Neural crest cell (in vitro differentiated cells): ENCODE measurements around the gene AFAP1L2. TPM values are rescaled to one million over a fixed set of nuclear protein-coding genes. Genes with fewer than 3 reads are reported as not detected.

Source experiments
- DNase-seq: peaks from one replicate; pipeline ENCODE4 v3.0.0; 2021; ENCODE audit warnings: low read depth, mixed read lengths, low spot score
- H3K27ac Mint-ChIP-seq: one replicate; pipeline ENCODE4 v1.8.0; 2021; ENCODE audit warnings: mild to moderate bottlenecking, mixed read lengths; ENCODE audit not compliant: unreplicated experiment
- H3K27me3 Mint-ChIP-seq: 2 replicates; pipeline ENCODE4 v1.8.0; 2021; ENCODE audit warnings: low read depth, mild to moderate bottlenecking, mixed read lengths
- H3K36me3 Mint-ChIP-seq: 2 replicates; pipeline ENCODE4 v1.8.0; 2021; ENCODE audit warnings: low read depth, mild to moderate bottlenecking, mixed read lengths
- H3K4me1 Mint-ChIP-seq: 2 replicates; pipeline ENCODE4 v1.8.0; 2021; ENCODE audit warnings: mixed read lengths
- H3K4me3 Mint-ChIP-seq: one replicate; pipeline ENCODE4 v1.8.0; 2021; ENCODE audit warnings: mild to moderate bottlenecking, mixed read lengths
- H3K9me3 Mint-ChIP-seq: 2 replicates; pipeline ENCODE4 v1.8.0; 2021; ENCODE audit warnings: mixed read lengths
- total RNA-seq: library from RNA; stranded (reverse); gene quantifications from 2 replicates; pipeline ENCODE4 v1.2.1, GENCODE V29; 2021
- TF ChIP-seq, protein P1 (sequence below): fragments of 200-600 bp; sonication (generic); conservative IDR thresholded peaks from 2 replicates; pipeline ENCODE4 v1.5.0; 2021; ENCODE audit warnings: antibody characterized with exemption, mild to moderate bottlenecking

AFAP1L2 gene
- total RNA-seq, 1 donor from 2014 or later, result 72.1 TPM

DNA sequence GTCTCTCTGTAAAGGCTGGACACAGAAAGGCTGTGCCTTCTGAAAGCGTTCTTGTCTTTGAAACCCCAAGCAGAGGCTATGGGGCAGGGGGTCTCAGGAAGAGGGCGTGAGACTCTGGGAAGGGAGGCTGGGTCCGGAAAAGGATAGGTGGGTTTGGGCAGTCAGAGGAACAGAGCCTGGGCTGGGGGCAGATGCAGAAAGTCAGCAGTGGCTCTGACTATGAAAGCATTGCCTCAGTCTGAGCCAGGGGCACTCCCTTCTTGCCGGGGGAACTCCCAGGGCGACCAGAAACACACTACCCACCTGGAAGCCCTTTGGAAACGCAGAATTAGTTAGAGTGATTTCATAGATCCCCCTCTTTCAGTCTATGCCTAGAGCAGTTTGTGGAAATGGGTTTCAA, 93.3 kb downstream of the AFAP1L2 start:
- Mint-ChIP-seq H3K4me1 (peaks cover 54% of the 10 kb centered on the region), H3K9me3 (no peaks in the 10 kb centered on the region), H3K27me3 (peaks cover 3% of the 10 kb centered on the region)

DNA sequence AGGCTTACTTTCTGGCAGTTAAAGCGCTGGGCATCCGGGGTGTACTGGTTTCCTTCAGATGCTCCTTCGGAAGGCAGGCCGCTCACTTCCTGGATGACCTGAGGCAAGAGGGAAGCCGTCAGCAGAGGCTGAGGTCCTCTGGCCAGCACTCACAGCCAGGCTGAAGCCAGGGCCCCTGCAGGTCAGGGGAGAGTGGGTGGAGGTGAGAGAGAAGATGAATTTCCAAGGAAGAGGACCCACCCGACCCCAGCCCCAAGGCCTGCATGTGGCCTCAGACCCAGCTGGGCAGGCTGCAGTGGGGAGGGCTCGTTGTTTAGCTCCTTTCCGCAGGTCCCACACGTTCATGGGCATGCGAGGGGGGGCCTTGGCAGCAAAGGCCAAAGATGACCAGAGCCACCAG, 94.0 kb downstream of the AFAP1L2 start:
- H3K4me1 Mint-ChIP-seq, result peaks cover 54% of the 10 kb centered on the region
- H3K27me3 Mint-ChIP-seq, result peaks cover 3% of the 10 kb centered on the region
- no peaks in the 10 kb centered on the region for H3K36me3 Mint-ChIP-seq
- H3K9me3 Mint-ChIP-seq, result no peaks in the 10 kb centered on the region
- TF ChIP-seq, protein P1, sequence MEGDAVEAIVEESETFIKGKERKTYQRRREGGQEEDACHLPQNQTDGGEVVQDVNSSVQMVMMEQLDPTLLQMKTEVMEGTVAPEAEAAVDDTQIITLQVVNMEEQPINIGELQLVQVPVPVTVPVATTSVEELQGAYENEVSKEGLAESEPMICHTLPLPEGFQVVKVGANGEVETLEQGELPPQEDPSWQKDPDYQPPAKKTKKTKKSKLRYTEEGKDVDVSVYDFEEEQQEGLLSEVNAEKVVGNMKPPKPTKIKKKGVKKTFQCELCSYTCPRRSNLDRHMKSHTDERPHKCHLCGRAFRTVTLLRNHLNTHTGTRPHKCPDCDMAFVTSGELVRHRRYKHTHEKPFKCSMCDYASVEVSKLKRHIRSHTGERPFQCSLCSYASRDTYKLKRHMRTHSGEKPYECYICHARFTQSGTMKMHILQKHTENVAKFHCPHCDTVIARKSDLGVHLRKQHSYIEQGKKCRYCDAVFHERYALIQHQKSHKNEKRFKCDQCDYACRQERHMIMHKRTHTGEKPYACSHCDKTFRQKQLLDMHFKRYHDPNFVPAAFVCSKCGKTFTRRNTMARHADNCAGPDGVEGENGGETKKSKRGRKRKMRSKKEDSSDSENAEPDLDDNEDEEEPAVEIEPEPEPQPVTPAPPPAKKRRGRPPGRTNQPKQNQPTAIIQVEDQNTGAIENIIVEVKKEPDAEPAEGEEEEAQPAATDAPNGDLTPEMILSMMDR, result no peak
- H3K4me3 Mint-ChIP-seq, result no peak overlapping the region
- DNase-seq, result no peak
- H3K27ac Mint-ChIP-seq, result no peak overlapping the region

More for the DNA sequence above, 93.3 kb downstream of the AFAP1L2 start:
- DNase-seq, result no peak
- H3K4me3 Mint-ChIP-seq, result peak overlapping the region; percentile 58
- H3K36me3 Mint-ChIP-seq, result no peaks in the 10 kb centered on the region
- TF ChIP-seq, protein P1, result no peak
- H3K27ac Mint-ChIP-seq, result peak overlapping the region; percentile 83

DNA sequence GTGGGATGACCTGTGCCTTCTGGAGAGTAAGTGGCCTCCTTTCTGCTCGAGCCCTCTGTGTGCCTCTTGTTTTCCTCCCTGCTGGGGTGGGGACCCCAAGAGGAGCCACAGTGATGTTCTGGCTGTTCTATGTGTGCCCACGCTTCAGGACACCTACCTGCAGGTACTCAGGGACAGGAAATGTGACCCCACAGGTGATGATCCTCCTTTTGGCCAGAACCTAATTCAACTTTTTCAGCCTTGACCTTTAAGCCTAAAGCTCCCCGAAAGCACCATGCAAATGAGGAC, 95.0 kb downstream of the AFAP1L2 start:
- Mint-ChIP-seq H3K4me3 (peak overlapping the region; percentile 19), H3K9me3 (no peaks in the 10 kb centered on the region), H3K36me3 (no peaks in the 10 kb centered on the region), H3K4me1 (peaks cover 54% of the 10 kb centered on the region), H3K27me3 (peaks cover 3% of the 10 kb centered on the region), H3K27ac (no peak overlapping the region)
- TF ChIP-seq, protein P1, result no peak
- no peak for DNase-seq

DNA sequence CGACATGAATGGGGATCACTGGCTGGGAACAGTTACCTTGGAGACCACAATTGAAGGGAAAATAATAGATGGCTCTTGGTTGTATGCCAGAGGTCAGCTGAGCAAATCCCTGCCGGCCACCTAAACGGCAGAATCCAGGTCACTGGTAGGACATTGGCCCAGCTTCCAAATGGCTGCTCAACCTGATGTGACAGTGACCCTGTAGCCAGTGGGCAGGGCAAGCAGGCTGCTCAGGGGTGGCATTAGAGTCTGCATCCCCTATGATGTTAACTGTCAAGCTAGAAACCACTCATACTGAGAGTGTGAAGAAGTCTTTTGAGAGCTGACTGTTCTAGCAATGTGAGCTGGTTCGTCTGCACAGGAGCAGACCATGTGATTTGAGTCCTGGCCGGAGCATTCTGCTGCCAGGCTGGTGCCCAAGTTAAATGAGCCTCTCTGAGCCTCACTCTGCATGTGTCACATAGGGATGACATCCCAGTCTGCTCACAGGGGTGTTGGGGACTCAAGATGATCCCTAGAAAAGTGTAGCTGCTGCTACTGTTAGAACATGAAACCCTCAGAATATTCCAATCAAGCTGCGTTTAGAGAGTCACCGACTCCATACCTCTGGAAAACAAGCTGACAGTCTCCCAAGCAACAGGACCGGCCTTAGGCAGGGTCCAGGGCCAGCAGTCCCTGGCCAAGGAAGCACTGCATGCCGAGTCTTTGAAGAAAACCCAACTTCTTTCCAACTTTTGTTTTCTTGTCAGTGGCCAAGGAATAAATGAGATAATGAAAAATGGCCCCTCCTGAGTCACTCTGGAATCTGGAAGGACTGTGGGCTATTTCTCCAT, 95.6 kb downstream of the AFAP1L2 start:
- Mint-ChIP-seq H3K9me3 (no peaks in the 10 kb centered on the region), H3K27ac (no peak overlapping the region), H3K4me1 (peaks cover 57% of the 10 kb centered on the region), H3K36me3 (no peaks in the 10 kb centered on the region), H3K4me3 (peak overlapping the region; percentile 54), H3K27me3 (peaks cover 3% of the 10 kb centered on the region)
- TF ChIP-seq, protein P1, result no peak
- DNase-seq, result no peak

DNA sequence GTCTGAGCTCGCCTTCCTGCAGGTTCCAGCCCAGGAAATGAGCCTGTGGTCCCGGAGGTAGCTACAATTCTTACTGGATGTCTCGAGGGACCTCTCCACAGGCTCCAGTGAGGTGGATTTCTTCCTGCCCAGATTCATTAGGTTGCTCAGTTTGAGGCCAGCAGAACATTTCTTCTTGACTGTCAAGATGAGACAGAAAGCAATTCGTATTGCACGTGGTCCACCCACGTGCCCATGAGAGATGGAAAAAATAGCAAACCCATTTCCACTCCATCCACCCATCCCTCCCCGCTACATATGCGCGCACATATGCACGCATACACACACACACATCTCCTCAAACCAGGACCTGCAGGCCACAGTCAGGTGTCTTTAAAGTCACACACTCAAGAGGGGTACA, 96.6 kb downstream of the AFAP1L2 start:
- DNase-seq, result no peak
- Mint-ChIP-seq H3K27me3 (peaks cover 3% of the 10 kb centered on the region), H3K27ac (no peak overlapping the region), H3K4me3 (no peak overlapping the region), H3K9me3 (no peaks in the 10 kb centered on the region), H3K36me3 (no peaks in the 10 kb centered on the region), H3K4me1 (peaks cover 58% of the 10 kb centered on the region)
- TF ChIP-seq, protein P1, result no peak
